WI38 (cell line): ENCODE data around the gene METTL25B.

Source experiments
- H3K4me3 ChIP-seq: 2 replicates; pipeline ENCODE4 v1.5.1; 2011; ENCODE audit warnings: low read depth, mild to moderate bottlenecking, control low read depth, low read length
- TF ChIP-seq, protein P1 (sequence below): IDR thresholded peaks from 2 replicates; pipeline ENCODE4 v1.5.1; 2012; ENCODE audit warnings: low read depth, mild to moderate bottlenecking, control low read depth, low read length

The METTL25B gene

DNA sequence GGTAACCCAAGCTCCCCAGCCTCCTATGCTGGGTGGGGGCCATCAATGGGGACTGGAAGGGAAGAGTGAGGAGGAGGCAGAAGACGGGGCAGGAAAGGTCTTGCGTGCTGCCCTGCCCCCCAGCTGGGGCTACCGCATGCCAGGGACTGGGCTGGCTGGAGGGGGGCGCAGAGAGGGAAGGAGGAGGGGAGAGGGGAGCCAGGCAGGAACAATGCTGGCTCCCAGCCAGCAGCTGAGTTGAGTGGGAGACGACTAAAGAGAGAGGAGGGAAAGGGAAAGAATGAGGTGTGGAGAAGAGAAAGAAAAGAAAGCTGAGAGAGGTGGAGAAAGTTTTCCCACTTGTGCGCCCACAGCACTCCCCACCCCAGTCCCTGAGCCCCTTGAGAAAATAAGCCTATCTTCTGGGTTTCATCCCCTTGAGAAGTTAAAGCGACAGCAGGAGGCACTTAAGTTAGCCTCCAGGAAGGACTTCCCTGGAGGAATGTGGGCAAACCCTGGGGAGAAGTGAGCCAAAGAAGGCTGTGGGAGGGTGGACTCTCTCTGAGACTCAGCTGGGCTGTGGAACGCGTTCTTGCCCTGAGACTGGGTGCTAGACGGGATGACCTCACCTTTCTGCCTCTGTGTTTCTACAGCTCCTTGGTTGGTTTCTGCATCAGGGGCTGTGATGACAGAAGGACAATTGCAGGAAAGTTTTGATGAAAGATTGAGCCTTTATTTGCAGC is 38.2 kb upstream of the METTL25B start:
- no peak overlapping the region for H3K4me3 ChIP-seq
- TF ChIP-seq, protein P1, sequence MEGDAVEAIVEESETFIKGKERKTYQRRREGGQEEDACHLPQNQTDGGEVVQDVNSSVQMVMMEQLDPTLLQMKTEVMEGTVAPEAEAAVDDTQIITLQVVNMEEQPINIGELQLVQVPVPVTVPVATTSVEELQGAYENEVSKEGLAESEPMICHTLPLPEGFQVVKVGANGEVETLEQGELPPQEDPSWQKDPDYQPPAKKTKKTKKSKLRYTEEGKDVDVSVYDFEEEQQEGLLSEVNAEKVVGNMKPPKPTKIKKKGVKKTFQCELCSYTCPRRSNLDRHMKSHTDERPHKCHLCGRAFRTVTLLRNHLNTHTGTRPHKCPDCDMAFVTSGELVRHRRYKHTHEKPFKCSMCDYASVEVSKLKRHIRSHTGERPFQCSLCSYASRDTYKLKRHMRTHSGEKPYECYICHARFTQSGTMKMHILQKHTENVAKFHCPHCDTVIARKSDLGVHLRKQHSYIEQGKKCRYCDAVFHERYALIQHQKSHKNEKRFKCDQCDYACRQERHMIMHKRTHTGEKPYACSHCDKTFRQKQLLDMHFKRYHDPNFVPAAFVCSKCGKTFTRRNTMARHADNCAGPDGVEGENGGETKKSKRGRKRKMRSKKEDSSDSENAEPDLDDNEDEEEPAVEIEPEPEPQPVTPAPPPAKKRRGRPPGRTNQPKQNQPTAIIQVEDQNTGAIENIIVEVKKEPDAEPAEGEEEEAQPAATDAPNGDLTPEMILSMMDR, result no peak

DNA sequence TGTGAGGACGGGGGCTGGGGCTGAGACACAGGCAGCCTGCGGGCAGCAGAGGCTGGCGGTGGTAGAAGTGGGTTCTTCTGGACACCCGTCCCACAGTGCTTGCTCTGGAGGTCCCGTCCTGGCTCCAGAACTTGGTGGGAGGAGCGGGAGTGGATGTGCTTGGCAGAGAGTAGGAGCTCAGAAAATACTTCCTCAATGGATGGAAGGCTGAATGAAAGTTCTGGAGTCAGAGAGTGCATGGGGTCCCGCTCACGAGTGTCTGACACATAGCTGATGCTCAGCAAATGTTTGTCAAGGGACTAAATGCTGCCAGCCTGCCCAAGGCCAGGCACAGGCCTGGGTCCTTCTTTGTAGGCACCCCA is 37.6 kb upstream of the METTL25B start:
- TF ChIP-seq, protein P1, result no peak
- no peak overlapping the region for H3K4me3 ChIP-seq

DNA sequence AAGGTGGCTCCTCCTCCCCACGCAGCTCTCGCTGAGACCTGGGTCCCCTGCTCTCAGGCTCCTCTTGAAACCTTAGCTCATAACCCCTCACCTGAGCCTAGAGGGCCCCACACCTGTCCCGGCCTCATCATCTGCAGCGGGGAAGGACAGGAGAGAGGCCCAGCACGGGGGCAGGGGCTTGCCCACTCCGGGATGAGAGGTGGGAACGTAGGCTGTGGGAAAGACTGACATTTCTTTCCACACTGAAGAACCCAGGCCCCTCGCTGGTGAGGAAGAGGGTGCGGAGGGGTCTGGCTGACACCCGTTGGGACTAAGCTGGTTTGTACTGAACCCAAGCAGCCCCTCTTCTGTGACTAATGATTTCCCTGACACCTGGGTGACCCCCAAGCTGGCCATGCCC is 37.1 kb upstream of the METTL25B start:
- TF ChIP-seq, protein P1, result no peak
- H3K4me3 ChIP-seq, result no peak overlapping the region

DNA sequence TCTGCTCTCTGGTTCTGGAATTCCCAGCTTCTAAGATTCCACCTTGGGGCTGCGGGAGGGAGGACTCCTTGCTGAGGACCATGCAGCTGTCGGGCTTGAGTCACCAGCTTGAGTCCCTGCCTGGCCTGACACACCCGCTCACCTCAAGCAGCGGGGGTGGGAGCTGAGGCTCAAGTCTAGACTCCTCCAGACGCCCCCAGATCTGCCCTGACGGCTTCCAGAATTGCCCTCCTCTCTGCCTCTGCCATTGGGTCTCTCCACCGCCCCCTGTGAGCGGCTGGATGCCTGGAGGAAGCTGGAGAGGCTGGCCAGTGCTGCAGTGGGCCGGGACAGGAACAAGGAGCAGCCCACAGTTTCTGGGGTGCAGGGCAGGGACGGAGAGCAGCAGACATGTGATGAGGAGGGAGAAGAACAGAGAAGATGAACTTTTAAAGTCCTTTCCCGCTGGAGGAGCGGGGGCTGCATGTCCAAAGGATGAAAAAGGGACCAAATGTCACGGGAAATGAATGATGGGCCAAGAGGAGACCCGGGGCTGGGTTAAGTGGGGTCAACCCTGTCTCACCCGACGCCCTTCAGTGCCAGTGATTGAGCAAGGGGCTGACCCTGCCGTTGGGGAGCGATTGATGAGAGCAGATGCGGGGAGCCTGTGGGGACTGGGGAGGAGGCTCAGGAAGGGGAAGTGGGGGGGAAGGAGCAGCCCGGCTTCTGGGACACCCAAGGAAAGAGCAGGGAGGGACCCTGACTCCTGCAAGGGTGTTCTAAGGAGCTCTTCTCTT is 36.4 kb upstream of the METTL25B start:
- H3K4me3 ChIP-seq, result no peak overlapping the region
- TF ChIP-seq, protein P1, result no peak

DNA sequence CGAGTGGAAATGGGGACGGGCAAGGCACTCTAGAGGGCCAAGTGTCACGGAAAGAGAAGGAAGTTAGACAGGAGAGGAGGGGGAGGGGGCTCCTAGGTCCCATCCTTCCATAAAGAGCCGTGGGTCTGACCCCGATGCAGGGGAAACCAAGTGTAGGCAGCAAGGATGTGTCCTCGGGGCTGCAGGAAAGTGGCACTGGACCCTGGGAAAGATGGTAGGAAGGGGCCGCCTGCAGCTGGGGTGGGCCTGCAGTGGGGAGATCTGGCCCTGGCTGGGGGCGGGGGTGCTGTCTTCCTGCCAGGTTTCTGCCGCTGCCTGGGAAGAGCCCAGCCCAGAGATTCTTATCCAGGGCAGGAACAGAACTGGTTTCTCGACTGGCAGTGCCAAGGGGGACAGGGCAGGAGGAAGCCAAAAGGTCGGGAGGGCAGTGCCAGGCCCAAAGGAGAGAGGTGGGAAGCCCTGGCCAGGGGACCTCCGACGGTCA is 35.8 kb upstream of the METTL25B start:
- TF ChIP-seq, protein P1, result no peak
- no peak overlapping the region for H3K4me3 ChIP-seq

DNA sequence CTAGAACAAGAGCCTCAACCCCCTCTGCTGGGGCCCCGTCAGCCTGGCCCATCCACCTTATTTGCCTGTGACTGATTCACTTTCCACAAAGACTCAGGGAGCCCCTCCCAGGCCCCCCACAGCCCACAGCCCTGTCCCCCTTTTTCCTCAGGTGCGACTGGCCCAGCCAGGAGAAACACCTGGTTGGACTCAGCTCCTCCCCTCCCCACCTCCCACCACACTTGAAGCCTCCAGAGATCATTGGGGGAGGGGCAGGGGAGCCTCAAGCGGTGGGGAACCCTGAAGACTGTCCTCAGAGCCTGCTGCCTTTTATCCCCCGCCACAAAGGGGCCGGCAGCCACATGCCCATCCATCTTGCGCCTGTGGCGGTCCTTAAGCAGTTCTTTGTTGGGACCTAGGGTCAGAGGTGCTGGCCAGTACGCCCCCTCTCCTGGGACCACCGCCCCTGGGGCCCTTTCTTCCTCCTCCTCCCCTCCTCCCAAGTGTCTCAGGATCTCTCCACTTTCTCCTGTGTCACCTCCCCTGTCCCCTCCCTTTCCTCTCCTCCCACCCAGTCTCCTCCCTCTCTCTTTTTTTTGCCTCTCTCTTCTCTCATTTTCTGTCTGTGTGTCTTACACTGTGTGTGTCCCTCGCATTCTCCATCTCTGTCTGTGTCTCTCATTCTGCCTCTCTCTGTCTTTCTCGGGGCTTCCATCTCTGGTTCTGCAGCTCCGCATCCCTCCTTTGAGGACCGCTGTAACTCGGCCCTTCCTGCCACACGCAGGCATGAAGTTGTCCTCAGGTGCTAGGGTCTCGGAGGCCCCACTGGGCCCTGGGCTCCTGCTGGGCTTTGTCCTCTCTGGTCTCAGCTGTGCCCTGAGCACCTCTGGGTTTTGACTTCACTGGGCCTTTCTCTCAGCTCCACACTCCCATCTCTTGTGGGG is 35.1 kb upstream of the METTL25B start:
- H3K4me3 ChIP-seq, result no peak overlapping the region
- TF ChIP-seq, protein P1, result no peak
